ENCODE results near the gene LRRC36. TPM values are rescaled to one million over a fixed set of nuclear protein-coding genes. Genes with fewer than 3 reads are reported as not detected.

The LRRC36 gene
- total and polyA plus RNA-seq, 2 experiments from 2014 or later: 0.45 TPM; not detected in 1

DNA sequence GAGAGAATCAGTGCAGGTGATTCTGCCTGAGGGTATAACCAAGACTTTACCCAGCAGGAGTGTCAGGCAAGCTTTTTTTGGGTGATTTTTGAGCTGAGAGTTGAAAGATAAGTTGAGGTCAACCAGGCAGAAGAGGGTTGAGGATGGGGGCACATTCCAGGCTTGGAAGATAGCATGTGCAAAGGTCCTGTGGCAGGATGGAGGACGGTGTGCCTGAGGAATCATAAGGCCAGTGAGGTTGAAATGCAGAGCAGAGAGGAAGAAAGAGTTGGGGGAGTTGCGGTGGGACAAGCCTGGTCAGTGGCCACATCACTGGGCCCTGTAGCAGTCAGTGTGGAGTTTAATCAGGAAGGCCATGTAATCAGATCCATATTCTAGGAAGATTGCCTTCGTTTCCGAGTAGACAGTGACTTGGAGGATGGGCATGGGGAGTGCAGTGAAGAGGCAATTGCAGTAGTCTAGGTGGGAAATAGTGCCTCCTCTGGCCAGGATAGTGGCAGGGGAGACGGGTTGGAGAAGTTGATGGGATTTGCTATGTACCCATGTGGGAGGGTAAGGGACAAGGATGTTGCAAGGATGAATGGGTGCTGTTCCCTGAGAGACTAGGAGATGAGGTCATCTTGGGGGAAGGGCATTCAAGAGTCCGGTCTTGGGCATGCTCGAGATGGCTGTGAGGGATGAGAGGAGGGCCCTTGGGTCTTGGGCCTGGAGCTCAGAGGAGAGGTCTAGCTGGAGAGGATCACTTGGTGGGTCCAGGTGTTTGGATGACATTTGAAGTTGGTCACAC, 43.4 kb upstream of the LRRC36 start:
- Histone ChIP-seq H3K4me1 (ENCODE audit: low read depth) (no peaks in the 10 kb centered on the region), H3K27ac (no peak overlapping the region), H3K36me3 (no peaks in the 10 kb centered on the region), H3K4me3 (no peak overlapping the region), H3K27me3 (peaks cover 12% of the 10 kb centered on the region), H3K9me3 (ENCODE audit: low read depth) (no peaks in the 10 kb centered on the region)
- peak in 1 of 2 donors; percentile 38 for DNase-seq (ENCODE audit: low read depth in 1 of 2, low spot score in 1 of 2)
- TF ChIP-seq, protein P1, sequence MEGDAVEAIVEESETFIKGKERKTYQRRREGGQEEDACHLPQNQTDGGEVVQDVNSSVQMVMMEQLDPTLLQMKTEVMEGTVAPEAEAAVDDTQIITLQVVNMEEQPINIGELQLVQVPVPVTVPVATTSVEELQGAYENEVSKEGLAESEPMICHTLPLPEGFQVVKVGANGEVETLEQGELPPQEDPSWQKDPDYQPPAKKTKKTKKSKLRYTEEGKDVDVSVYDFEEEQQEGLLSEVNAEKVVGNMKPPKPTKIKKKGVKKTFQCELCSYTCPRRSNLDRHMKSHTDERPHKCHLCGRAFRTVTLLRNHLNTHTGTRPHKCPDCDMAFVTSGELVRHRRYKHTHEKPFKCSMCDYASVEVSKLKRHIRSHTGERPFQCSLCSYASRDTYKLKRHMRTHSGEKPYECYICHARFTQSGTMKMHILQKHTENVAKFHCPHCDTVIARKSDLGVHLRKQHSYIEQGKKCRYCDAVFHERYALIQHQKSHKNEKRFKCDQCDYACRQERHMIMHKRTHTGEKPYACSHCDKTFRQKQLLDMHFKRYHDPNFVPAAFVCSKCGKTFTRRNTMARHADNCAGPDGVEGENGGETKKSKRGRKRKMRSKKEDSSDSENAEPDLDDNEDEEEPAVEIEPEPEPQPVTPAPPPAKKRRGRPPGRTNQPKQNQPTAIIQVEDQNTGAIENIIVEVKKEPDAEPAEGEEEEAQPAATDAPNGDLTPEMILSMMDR (IDR thresholded peaks at IDR 0.05; ENCODE audit: low read depth, low read length): no peak

DNA sequence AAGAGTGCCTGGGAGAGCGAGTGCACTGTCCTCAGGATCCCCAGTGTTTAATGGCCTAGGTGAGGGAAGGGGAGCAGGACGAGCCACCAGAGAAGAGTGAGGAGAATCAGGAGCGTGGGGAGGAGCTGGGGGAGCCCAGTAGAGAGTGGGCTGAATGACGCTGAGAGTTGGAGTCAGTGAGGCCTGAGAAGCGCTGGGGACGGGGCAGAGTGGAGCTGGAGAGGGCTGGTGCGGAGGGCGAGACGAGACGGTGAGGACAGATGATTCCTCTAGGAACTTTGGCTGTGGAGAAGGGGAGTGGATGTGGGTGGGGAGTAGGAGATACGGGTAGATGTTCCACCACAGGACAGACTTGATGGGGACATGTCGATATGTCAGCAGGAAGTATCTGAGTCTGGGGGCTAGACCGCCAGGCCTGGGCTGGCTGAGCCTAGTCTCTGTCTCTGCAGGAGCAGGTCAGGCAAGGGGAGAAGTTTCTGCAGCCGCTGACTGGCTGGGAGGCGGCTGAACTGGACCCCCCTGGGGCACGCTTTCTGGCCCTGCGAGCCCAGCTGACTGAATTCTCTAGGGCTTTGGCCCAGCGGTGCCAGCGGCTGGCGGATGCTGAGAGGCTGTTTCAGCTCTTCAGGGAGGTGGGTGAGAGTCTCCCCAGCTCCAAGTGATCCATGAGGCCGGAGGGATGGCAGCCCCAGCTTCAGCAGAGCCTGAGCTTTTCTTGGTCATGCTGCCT, 42.6 kb upstream of the LRRC36 start:
- Histone ChIP-seq H3K4me3 (no peak overlapping the region), H3K4me1 (ENCODE audit: low read depth) (no peaks in the 10 kb centered on the region), H3K27ac (no peak overlapping the region), H3K36me3 (no peaks in the 10 kb centered on the region), H3K9me3 (ENCODE audit: low read depth) (no peaks in the 10 kb centered on the region), H3K27me3 (peaks cover 4% of the 10 kb centered on the region)
- TF ChIP-seq, protein P1 (IDR thresholded peaks at IDR 0.05; ENCODE audit: low read depth, low read length): no peak
- no peak for DNase-seq (ENCODE audit: low read depth in 1 of 2, low spot score in 1 of 2)

DNA sequence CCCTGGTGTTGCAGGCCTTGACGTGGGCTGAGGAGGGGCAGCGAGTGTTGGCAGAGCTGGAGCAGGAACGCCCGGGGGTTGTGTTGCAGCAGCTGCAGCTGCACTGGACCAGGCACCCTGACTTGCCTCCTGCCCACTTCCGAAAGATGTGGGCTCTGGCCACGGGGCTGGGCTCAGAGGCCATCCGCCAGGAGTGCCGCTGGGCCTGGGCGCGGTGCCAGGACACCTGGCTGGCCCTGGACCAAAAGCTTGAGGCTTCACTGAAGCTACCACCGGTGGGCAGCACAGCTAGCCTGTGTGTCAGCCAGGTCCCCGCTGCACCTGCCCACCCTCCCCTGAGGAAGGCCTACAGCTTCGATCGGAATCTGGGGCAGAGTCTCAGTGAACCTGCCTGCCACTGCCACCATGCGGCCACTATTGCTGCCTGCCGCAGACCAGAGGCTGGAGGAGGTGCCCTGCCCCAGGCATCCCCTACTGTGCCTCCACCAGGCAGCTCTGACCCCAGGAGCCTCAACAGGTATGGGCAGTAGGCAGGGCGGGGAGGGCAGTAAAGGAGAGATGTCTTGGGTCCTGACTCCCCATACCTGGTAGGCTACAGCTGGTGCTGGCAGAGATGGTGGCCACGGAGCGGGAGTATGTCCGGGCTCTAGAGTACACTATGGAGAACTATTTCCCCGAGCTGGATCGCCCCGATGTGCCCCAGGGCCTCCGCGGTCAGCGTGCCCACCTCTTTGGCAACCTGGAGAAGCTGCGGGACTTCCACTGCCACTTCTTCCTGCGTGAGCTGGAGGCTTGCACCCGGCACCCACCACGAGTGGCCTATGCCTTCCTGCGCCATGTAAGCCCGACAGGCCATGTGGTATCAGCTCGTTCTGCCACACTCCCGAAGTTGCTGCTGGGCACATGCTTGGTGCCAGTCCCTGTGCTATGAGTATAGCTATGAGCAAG, 41.6 kb upstream of the LRRC36 start:
- TF ChIP-seq, protein P1 (IDR thresholded peaks at IDR 0.05; ENCODE audit: low read depth, low read length): peak; percentile 56
- peak; percentile 39 to 61 for DNase-seq (ENCODE audit: low read depth in 1 of 2, low spot score in 1 of 2)
- Histone ChIP-seq H3K27ac (no peak overlapping the region), H3K4me3 (no peak overlapping the region), H3K36me3 (no peaks in the 10 kb centered on the region), H3K9me3 (ENCODE audit: low read depth) (no peaks in the 10 kb centered on the region), H3K27me3 (no peaks in the 10 kb centered on the region), H3K4me1 (ENCODE audit: low read depth) (no peaks in the 10 kb centered on the region)

DNA sequence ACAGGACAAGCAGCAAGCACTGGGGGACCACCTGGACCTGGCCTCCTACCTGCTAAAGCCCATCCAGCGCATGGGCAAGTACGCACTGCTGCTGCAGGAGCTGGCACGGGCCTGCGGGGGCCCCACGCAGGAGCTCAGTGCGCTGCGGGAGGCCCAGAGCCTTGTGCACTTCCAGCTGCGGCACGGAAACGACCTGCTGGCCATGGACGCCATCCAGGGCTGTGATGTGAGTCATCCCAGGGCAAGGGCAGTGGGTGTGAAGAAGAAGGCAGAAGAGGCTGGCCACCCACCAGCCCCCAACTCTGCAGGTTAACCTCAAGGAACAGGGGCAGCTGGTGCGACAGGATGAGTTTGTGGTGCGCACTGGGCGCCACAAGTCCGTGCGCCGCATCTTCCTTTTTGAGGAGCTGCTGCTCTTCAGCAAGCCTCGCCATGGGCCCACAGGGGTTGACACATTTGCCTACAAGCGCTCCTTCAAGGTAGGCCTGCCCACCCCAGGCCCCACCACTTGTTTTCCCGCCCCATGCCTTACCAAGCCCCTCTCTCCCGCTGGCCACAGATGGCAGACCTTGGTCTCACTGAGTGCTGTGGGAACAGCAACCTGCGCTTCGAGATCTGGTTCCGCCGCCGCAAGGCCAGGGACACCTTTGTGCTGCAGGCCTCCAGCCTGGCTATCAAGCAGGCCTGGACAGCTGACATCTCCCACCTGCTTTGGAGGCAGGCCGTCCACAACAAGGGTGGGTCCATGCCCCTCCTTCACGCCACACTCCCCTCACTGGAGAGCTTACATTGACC, 40.0 kb upstream of the LRRC36 start:
- Histone ChIP-seq H3K4me3 (no peak overlapping the region), H3K27me3 (no peaks in the 10 kb centered on the region), H3K4me1 (ENCODE audit: low read depth) (no peaks in the 10 kb centered on the region), H3K9me3 (ENCODE audit: low read depth) (no peaks in the 10 kb centered on the region), H3K36me3 (no peaks in the 10 kb centered on the region), H3K27ac (no peak overlapping the region)
- no peak for DNase-seq (ENCODE audit: low read depth in 1 of 2, low spot score in 1 of 2)
- TF ChIP-seq, protein P1 (IDR thresholded peaks at IDR 0.05; ENCODE audit: low read depth, low read length): no peak
